GM23248 (cell line): ENCODE measurements around the gene MGAT4B. TPM values are rescaled to one million over a fixed set of nuclear protein-coding genes. Genes with fewer than 3 reads are reported as not detected.

Experiments used
- DNase-seq: peaks from one replicate; pipeline ENCODE4 v3.0.0-alpha.2; 2015
- H2AFZ ChIP-seq: fragments of 200-600 bp; sonication (generic); 2 replicates; pipeline ENCODE4 v1.6.1; 2016; ENCODE audit warnings: antibody characterized with exemption
- H3F3A ChIP-seq: fragments of 200-600 bp; sonication (generic); 2 replicates; pipeline ENCODE4 v1.6.1; 2016; ENCODE audit warnings: mild to moderate bottlenecking, antibody characterized with exemption, mixed run types; ENCODE audit not compliant: insufficient read depth
- H3K27ac ChIP-seq: fragments of 200-600 bp; sonication (generic); 2 replicates; pipeline ENCODE4 v1.5.1; 2016; ENCODE audit warnings: mild to moderate bottlenecking
- H3K27me3 ChIP-seq: fragments of 200-600 bp; sonication (generic); replicated peaks from 2 replicates; pipeline ENCODE4 v1.6.1; 2016; ENCODE audit warnings: mild to moderate bottlenecking; ENCODE audit not compliant: insufficient read depth
- H3K36me3 ChIP-seq: fragments of 200-600 bp; sonication (generic); 2 replicates; pipeline ENCODE4 v1.6.1; 2016; ENCODE audit warnings: low read depth, mild to moderate bottlenecking
- H3K4me1 ChIP-seq: fragments of 200-600 bp; sonication (generic); 2 replicates; pipeline ENCODE4 v1.6.1; 2016; ENCODE audit warnings: mild to moderate bottlenecking; ENCODE audit not compliant: insufficient read depth
- H3K4me2 ChIP-seq: fragments of 200-600 bp; sonication (generic); one replicate; pipeline ENCODE4 v1.6.1; 2016; ENCODE audit warnings: mild to moderate bottlenecking; ENCODE audit not compliant: unreplicated experiment
- H3K4me3 ChIP-seq: fragments of 200-600 bp; sonication (generic); 2 replicates; pipeline ENCODE4 v1.5.1; 2016; ENCODE audit warnings: mild to moderate bottlenecking
- H3K79me2 ChIP-seq: fragments of 200-600 bp; sonication (generic); 2 replicates; pipeline ENCODE4 v1.6.1; 2016; ENCODE audit warnings: mild to moderate bottlenecking; ENCODE audit not compliant: insufficient read depth
- H3K9ac ChIP-seq: fragments of 200-600 bp; sonication (generic); 2 replicates; pipeline ENCODE4 v1.6.1; 2016; ENCODE audit warnings: mild to moderate bottlenecking
- H3K9me2 ChIP-seq: fragments of 200-600 bp; sonication (generic); 2 replicates; pipeline ENCODE4 v1.6.1; 2016; ENCODE audit warnings: mixed run types, mild to moderate bottlenecking, moderate library complexity; ENCODE audit not compliant: insufficient read depth
- H3K9me3 ChIP-seq: fragments of 200-600 bp; sonication (generic); one replicate; pipeline ENCODE4 v1.6.1; 2017; ENCODE audit warnings: low read depth
- H4K20me1 ChIP-seq: fragments of 200-600 bp; sonication (generic); 2 replicates; pipeline ENCODE4 v1.6.0; 2016; ENCODE audit not compliant: insufficient read depth
- EZH2 ChIP-seq: fragments of 200-600 bp; sonication (generic); IDR thresholded peaks from 2 replicates; pipeline ENCODE4 v1.6.1; 2018; ENCODE audit warnings: antibody characterized with exemption, mild to moderate bottlenecking; ENCODE audit not compliant: insufficient read depth, poor library complexity, severe bottlenecking
- EZH2phosphoT487 ChIP-seq: fragments of 200-600 bp; sonication (generic); IDR thresholded peaks from 2 replicates; pipeline ENCODE4 v1.6.1; 2018; ENCODE audit warnings: antibody characterized with exemption, moderate library complexity, mild to moderate bottlenecking, low read depth; ENCODE audit not compliant: insufficient read depth
- WGBS, 2 experiments: methylation state at CpG; one replicate each; pipeline ENCODE4 v1.1.6; 2015 to 2017; ENCODE audit warnings: low lambda C conversion rate in 2 of 2, low coverage in 1 of 2; ENCODE audit errors: missing lambda C conversion rate in 2 of 2; 5-methylcytosine and 5-hydroxymethylcytosine counted together
- in situ Hi-C: fragments of 300-500 bp; cut with MboI; formaldehyde crosslinking; loops from 2 replicates; pipeline ENCODE4 v1.15.0; 2020
- polyA plus RNA-seq: library from polyadenylated mRNA; unstranded; fragments of >200 nt; fragmentation: Nextera tagmentation; extraction: Ambion mirVana; gene quantifications from 2 replicates; pipeline ENCODE4 v1.2.1, GENCODE V29; 2016
- total RNA-seq: library from RNA; depleted of rRNA; stranded (reverse); fragments of >200 nt; shearing (Covaris generic); gene quantifications from 2 replicates; pipeline ENCODE4 v1.2.3, GENCODE V29; 2014

MGAT4B gene
- total and polyA plus RNA-seq, 2 experiments from 2014 or later = 28.0 to 143 TPM

- Histone ChIP-seq H2AFZ (peak overlapping the region; percentile 73), H3K79me2 (peaks cover 14% of the 10 kb centered on the region), H3K27me3 (no peaks in the 10 kb centered on the region), H3K9me3 (no peaks in the 10 kb centered on the region), H4K20me1 (peaks cover 11% of the 10 kb centered on the region; the same call in 1 of the 2 replicates), H3K4me1 (peaks cover 33% of the 10 kb centered on the region), H3K4me2 (peak overlapping the region; percentile 69), H3F3A (no peaks in the 10 kb centered on the region; the same call in 1 of the 2 replicates), H3K27ac (peak overlapping the region; percentile 91), H3K36me3 (peaks cover 4% of the 10 kb centered on the region; the same call in 1 of the 2 replicates), H3K9ac (peak overlapping the region; percentile 97), H3K4me3 (peak overlapping the region; percentile 46; the same call in 1 of the 2 replicates), H3K9me2 (no peaks in the 10 kb centered on the region)
- WGBS, 2 experiments = 62 to 66% methylated on average over 13 to 14 of the region's 14 CpGs
- no peak for DNase-seq
- in situ Hi-C loops = no loop called here
- TF ChIP-seq EZH2phosphoT487 (no peak), EZH2 (no peak)
Observed at GRCh38 chr5:179817890-179818745, 11.5 kb upstream of the MGAT4B start.

DNA sequence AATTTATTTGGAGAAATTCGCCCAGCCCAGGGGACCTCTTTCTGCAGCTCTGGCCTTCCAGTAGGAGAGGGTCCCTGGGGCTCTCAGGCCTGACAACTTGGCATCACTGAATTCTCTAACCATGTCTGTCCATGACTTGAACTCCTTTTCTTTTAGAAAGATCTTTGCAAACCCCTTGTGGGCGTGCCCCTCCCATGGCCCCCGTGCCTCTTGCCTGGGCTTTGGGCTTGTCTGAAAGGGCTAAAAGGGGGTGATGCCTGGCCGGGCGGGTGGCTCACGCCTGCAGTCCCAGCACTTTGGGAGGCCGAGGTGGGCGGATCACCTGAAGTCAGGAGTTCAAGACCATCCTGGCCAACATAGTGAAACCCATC, 10.8 kb upstream of the MGAT4B start:
- peak overlapping the region; percentile 43 for H2AFZ ChIP-seq
- H3K27ac ChIP-seq = no peak overlapping the region
- H3K9me3 ChIP-seq = no peaks in the 10 kb centered on the region
- H3K4me1 ChIP-seq = peaks cover 27% of the 10 kb centered on the region
- no peaks in the 10 kb centered on the region for H3K36me3 ChIP-seq
- no peak for DNase-seq
- peaks cover 6% of the 10 kb centered on the region; the same call in 1 of the 2 replicates for H4K20me1 ChIP-seq
- no peaks in the 10 kb centered on the region; the same call in 1 of the 2 replicates for H3F3A ChIP-seq
- in situ Hi-C loops = no loop called here
- peak overlapping the region; percentile 53 for H3K9ac ChIP-seq
- TF ChIP-seq EZH2 (no peak), EZH2phosphoT487 (no peak)
- H3K4me3 ChIP-seq = peak overlapping the region; percentile 62
- WGBS, 2 experiments = 81 to 86% methylated on average over 8 of the region's 8 CpGs
- H3K27me3 ChIP-seq = no peaks in the 10 kb centered on the region
- peaks cover 7% of the 10 kb centered on the region for H3K79me2 ChIP-seq
- H3K4me2 ChIP-seq = peak overlapping the region; percentile 33
- H3K9me2 ChIP-seq = no peaks in the 10 kb centered on the region

GRCh38 chr5:179816796-179817469, 10.3 kb upstream of the MGAT4B start:
- Histone ChIP-seq H3K9me2 (no peaks in the 10 kb centered on the region), H3K9ac (peak overlapping the region; percentile 53), H3F3A (no peaks in the 10 kb centered on the region; the same call in 1 of the 2 replicates), H4K20me1 (peaks cover 1% of the 10 kb centered on the region; the same call in 1 of the 2 replicates), H3K27me3 (no peaks in the 10 kb centered on the region), H3K4me2 (peak overlapping the region; percentile 33), H3K4me3 (peak overlapping the region; percentile 62), H3K36me3 (no peaks in the 10 kb centered on the region), H2AFZ (peak overlapping the region; percentile 43), H3K27ac (no peak overlapping the region), H3K4me1 (peaks cover 22% of the 10 kb centered on the region), H3K79me2 (peaks cover 2% of the 10 kb centered on the region), H3K9me3 (no peaks in the 10 kb centered on the region)
- TF ChIP-seq EZH2 = no peak
- TF ChIP-seq EZH2phosphoT487 = no peak
- DNase-seq = peak; percentile 46
- 4 to 8% methylated on average over 29 to 47 of the region's 72 CpGs for WGBS, 2 experiments
- in situ Hi-C loops = no loop called here

- in situ Hi-C loops = no loop called here
- Histone ChIP-seq H3F3A (no peaks in the 10 kb centered on the region; the same call in 1 of the 2 replicates), H3K9me2 (no peaks in the 10 kb centered on the region), H3K27me3 (no peaks in the 10 kb centered on the region), H3K9ac (peak overlapping the region; percentile 53; the same call in 1 of the 2 replicates), H3K9me3 (no peaks in the 10 kb centered on the region), H3K27ac (no peak overlapping the region), H3K4me3 (peak overlapping the region; percentile 62), H3K36me3 (no peaks in the 10 kb centered on the region; the same call in 1 of the 2 replicates), H2AFZ (no peak overlapping the region; the same call in 1 of the 2 replicates), H3K79me2 (no peaks in the 10 kb centered on the region), H3K4me1 (peaks cover 20% of the 10 kb centered on the region), H4K20me1 (no peaks in the 10 kb centered on the region), H3K4me2 (peak overlapping the region; percentile 33)
- WGBS, 2 experiments = 68% methylated on average over 23 of the region's 23 CpGs
- DNase-seq = no peak
- TF ChIP-seq EZH2phosphoT487 (no peak), EZH2 (no peak)
Observed at GRCh38 chr5:179816401-179816795, 9.7 kb upstream of the MGAT4B start.
